ENCODE measurements around the gene HSPA12A. TPM values are rescaled to one million over a fixed set of nuclear protein-coding genes. Genes with fewer than 3 reads are reported as not detected.

The HSPA12A gene
- total and polyA plus RNA-seq, 2 of the 13 experiments (the other 11 are each of a cell fraction or from before 2014, with no cell fraction given), result 6.4 to 13.6 TPM

DNA sequence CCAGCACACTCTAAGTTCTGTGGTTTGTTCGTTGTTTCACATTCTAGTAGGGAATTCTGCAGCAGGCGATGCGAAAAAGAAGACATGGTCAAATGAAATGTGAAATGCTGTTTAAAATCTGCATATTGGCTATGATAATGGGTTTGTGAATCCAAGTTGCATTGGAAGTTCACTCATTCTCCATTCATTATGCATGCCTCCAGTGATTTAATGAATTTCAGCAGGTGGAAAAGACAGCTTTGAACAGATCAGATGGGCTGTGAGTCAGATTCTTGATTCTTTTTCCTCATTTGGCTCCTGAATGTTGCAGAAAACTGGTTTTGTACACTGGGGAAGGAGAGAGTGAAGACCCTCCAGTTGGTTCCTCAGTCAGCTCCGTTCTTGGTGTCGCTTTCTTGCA is 69.5 kb downstream of the HSPA12A start:
- H4K20me1 ChIP-seq (ENCODE audit: insufficient read depth, low read length), result no peaks in the 10 kb centered on the region
- ATAC-seq (no peak), DNase-seq (ENCODE audit: low spot score) (no peak), FAIRE-seq (no peak)
- no peak overlapping the region for H3K27ac ChIP-seq (ENCODE audit: extremely low read length, insufficient read depth, low read length)
- no peak overlapping the region for H3K4me3 ChIP-seq (replicated peaks in 1 of 3; ENCODE audit: insufficient read depth in 1 of 3, low read depth in 2 of 3, low read length in 3 of 3)
- ChIA-PET POLR2A (no interaction called here), CTCF (ENCODE audit: low intra/inter-chr PET ratio, low total read pairs) (no interaction called here)
- H2AFZ ChIP-seq (ENCODE audit: low read length), result no peak overlapping the region
- H3K79me2 ChIP-seq (ENCODE audit: insufficient read depth, low read length), result peaks cover 3% of the 10 kb centered on the region
- no peak overlapping the region for H3K9ac ChIP-seq (ENCODE audit: insufficient read depth, low read depth, low read length)
- peaks cover 35% of the 10 kb centered on the region for H3K4me1 ChIP-seq (ENCODE audit: insufficient read depth, low read length)
- TF ChIP-seq ZNF354B (CRISPR knock-in tag; IDR thresholded peaks at IDR 0.05), result no peak
- TF ChIP-seq, protein P1, sequence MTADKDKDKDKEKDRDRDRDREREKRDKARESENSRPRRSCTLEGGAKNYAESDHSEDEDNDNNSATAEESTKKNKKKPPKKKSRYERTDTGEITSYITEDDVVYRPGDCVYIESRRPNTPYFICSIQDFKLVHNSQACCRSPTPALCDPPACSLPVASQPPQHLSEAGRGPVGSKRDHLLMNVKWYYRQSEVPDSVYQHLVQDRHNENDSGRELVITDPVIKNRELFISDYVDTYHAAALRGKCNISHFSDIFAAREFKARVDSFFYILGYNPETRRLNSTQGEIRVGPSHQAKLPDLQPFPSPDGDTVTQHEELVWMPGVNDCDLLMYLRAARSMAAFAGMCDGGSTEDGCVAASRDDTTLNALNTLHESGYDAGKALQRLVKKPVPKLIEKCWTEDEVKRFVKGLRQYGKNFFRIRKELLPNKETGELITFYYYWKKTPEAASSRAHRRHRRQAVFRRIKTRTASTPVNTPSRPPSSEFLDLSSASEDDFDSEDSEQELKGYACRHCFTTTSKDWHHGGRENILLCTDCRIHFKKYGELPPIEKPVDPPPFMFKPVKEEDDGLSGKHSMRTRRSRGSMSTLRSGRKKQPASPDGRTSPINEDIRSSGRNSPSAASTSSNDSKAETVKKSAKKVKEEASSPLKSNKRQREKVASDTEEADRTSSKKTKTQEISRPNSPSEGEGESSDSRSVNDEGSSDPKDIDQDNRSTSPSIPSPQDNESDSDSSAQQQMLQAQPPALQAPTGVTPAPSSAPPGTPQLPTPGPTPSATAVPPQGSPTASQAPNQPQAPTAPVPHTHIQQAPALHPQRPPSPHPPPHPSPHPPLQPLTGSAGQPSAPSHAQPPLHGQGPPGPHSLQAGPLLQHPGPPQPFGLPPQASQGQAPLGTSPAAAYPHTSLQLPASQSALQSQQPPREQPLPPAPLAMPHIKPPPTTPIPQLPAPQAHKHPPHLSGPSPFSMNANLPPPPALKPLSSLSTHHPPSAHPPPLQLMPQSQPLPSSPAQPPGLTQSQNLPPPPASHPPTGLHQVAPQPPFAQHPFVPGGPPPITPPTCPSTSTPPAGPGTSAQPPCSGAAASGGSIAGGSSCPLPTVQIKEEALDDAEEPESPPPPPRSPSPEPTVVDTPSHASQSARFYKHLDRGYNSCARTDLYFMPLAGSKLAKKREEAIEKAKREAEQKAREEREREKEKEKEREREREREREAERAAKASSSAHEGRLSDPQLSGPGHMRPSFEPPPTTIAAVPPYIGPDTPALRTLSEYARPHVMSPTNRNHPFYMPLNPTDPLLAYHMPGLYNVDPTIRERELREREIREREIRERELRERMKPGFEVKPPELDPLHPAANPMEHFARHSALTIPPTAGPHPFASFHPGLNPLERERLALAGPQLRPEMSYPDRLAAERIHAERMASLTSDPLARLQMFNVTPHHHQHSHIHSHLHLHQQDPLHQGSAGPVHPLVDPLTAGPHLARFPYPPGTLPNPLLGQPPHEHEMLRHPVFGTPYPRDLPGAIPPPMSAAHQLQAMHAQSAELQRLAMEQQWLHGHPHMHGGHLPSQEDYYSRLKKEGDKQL (CRISPR knock-in tag; IDR thresholded peaks at IDR 0.05; ENCODE audit: low read depth), result no peak
- TF ChIP-seq, protein P2, sequence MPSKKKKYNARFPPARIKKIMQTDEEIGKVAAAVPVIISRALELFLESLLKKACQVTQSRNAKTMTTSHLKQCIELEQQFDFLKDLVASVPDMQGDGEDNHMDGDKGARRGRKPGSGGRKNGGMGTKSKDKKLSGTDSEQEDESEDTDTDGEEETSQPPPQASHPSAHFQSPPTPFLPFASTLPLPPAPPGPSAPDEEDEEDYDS (CRISPR knock-in tag; IDR thresholded peaks at IDR 0.05), result no peak
- TF ChIP-seq FOSL1 (CRISPR knock-in tag; IDR thresholded peaks at IDR 0.05; ENCODE audit: borderline replicate concordance), result no peak
- TF ChIP-seq SMC3 (IDR thresholded peaks at IDR 0.05; ENCODE audit: low read length), result no peak
- TF ChIP-seq, protein P3, sequence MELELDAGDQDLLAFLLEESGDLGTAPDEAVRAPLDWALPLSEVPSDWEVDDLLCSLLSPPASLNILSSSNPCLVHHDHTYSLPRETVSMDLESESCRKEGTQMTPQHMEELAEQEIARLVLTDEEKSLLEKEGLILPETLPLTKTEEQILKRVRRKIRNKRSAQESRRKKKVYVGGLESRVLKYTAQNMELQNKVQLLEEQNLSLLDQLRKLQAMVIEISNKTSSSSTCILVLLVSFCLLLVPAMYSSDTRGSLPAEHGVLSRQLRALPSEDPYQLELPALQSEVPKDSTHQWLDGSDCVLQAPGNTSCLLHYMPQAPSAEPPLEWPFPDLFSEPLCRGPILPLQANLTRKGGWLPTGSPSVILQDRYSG (CRISPR knock-in tag; IDR thresholded peaks at IDR 0.05), result no peak
- no peak for TF ChIP-seq ZNF724P (CRISPR knock-in tag; IDR thresholded peaks at IDR 0.05; ENCODE audit: borderline replicate concordance)
- no TSS peak for BruUV-seq (replicated peaks)
- H3K27me3 ChIP-seq (ENCODE audit: control insufficient read depth in 1 of 2, insufficient read depth in 2 of 2, low read length in 2 of 2), result no peaks in the 10 kb centered on the region
- H3K36me3 ChIP-seq (replicated peaks in 1 of 2; ENCODE audit: control insufficient read depth in 1 of 2, insufficient read depth in 2 of 2, low read length in 2 of 2), result peaks cover 0 to 9% of the 10 kb centered on the region in 2 experiments; a peak in 1 of 5 replicates
- H3K4me2 ChIP-seq (ENCODE audit: low read depth, low read length), result no peak overlapping the region
- intact Hi-C loops (cut with micrococcal nuclease; ENCODE audit: unreplicated experiment) (no loop called here), in situ Hi-C loops (cut with HindIII; ENCODE audit: extremely low pct_ligation_motif_present, low pct_unique_long_range_greater_than_20kb) (loop anchor here (10.0 kb wide), 1 partner anchor 502 kb away; no protein-coding TSS in a partner anchor)
- no peaks in the 10 kb centered on the region for H3K9me3 ChIP-seq (ENCODE audit: low read length)
- 94% methylated on average over 5 of the region's 5 CpGs for WGBS (ENCODE audit: low lambda C conversion rate)
